Measurements from ENCODE around the gene CAMKK1. TPM values are rescaled to one million over a fixed set of nuclear protein-coding genes. Genes with fewer than 3 reads are reported as not detected.
A peak's percentile ranks its signal among the peaks of the same experiment; 100 is the strongest.

CAMKK1 gene
- polyA plus RNA-seq, 1 experiment: 2.8 TPM

GRCh38 chr17:3915581-3915994 lies 22.7 kb upstream of the CAMKK1 start:
- ChIA-PET POLR2A (no interaction called here), CTCF (interaction anchor here (2.3 to 3.2 kb wide), 3 partner anchors 159 to 177 kb away, joined by 7 to 68 read pairs (median 23); no protein-coding TSS in a partner anchor)
- H3K9me3 ChIP-seq (ENCODE audit: control insufficient read depth, insufficient read depth, low read length): peaks cover 5% of the 10 kb centered on the region; the same call in 1 of the 2 replicates
- H3K27ac ChIP-seq (ENCODE audit: low read depth, low read length): no peak overlapping the region
- DNase-seq (ENCODE audit: low read depth, low spot score): no peak
- TF ChIP-seq, protein P1, sequence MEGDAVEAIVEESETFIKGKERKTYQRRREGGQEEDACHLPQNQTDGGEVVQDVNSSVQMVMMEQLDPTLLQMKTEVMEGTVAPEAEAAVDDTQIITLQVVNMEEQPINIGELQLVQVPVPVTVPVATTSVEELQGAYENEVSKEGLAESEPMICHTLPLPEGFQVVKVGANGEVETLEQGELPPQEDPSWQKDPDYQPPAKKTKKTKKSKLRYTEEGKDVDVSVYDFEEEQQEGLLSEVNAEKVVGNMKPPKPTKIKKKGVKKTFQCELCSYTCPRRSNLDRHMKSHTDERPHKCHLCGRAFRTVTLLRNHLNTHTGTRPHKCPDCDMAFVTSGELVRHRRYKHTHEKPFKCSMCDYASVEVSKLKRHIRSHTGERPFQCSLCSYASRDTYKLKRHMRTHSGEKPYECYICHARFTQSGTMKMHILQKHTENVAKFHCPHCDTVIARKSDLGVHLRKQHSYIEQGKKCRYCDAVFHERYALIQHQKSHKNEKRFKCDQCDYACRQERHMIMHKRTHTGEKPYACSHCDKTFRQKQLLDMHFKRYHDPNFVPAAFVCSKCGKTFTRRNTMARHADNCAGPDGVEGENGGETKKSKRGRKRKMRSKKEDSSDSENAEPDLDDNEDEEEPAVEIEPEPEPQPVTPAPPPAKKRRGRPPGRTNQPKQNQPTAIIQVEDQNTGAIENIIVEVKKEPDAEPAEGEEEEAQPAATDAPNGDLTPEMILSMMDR (IDR thresholded peaks at IDR 0.05; ENCODE audit: low read depth, low read length): no peak
- H3K4me3 ChIP-seq (ENCODE audit: low read depth, low read length): no peak overlapping the region
- peaks cover 7% of the 10 kb centered on the region for H3K27me3 ChIP-seq (ENCODE audit: control insufficient read depth, insufficient read depth, low read length)

DNA sequence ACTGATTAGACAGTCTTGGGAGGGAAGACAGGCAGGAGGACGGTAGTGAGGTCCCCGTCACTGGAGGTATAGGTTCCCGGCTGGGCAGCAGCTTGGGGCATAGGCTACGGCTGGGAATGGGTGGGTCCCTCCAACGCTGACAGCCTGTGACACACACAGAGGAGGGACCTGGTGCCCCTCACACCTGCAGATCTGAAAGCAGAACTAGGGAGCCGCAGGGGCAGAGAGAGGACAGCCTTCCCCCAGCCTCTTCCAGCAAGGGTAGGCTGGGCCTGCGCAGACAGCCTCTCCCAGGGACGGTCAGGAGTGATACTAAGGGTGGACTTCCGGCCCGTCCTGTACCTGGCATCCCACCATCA lies 21.4 kb upstream of the CAMKK1 start:
- Histone ChIP-seq H3K4me3 (ENCODE audit: low read depth, low read length) (no peak overlapping the region), H3K27ac (ENCODE audit: low read depth, low read length) (peak overlapping the region; percentile 31), H3K27me3 (ENCODE audit: control insufficient read depth, insufficient read depth, low read length) (peaks cover 9% of the 10 kb centered on the region), H3K9me3 (ENCODE audit: control insufficient read depth, insufficient read depth, low read length) (peaks cover 5% of the 10 kb centered on the region; the same call in 1 of the 2 replicates)
- POLR2A ChIA-PET: no interaction called here
- no peak for DNase-seq (ENCODE audit: low read depth, low spot score)
- CTCF ChIA-PET: interaction anchor here (0.5 to 3.4 kb wide), 48 partner anchors 9 to 246 kb away, joined by 3 to 68 read pairs (median 4); partner anchors contain the start of gene NCBP3
- TF ChIP-seq, protein P1 (IDR thresholded peaks at IDR 0.05; ENCODE audit: low read depth, low read length): no peak

- ChIA-PET CTCF (interaction anchor here (0.5 to 3.4 kb wide), 53 partner anchors 9 to 247 kb away, joined by 3 to 68 read pairs (median 4); partner anchors contain the start of gene NCBP3), POLR2A (no interaction called here)
- peak; percentile 42 for DNase-seq (ENCODE audit: low read depth, low spot score)
- Histone ChIP-seq H3K4me3 (ENCODE audit: low read depth, low read length) (no peak overlapping the region), H3K27ac (ENCODE audit: low read depth, low read length) (peak overlapping the region; percentile 31), H3K9me3 (ENCODE audit: control insufficient read depth, insufficient read depth, low read length) (peaks cover 5% of the 10 kb centered on the region; the same call in 1 of the 2 replicates), H3K27me3 (ENCODE audit: control insufficient read depth, insufficient read depth, low read length) (peaks cover 9% of the 10 kb centered on the region)
- TF ChIP-seq, protein P1 (IDR thresholded peaks at IDR 0.05; ENCODE audit: low read depth, low read length): peak; percentile 98
These were observed 20.9 kb upstream of the CAMKK1 start for GRCh38 chr17:3913531-3914311.

- ChIA-PET CTCF (interaction anchor here (0.6 to 3.4 kb wide), 23 partner anchors 8 to 248 kb away, joined by 3 to 68 read pairs (median 7); no protein-coding TSS in a partner anchor), POLR2A (no interaction called here)
- Histone ChIP-seq H3K27me3 (ENCODE audit: control insufficient read depth, insufficient read depth, low read length) (peaks cover 9% of the 10 kb centered on the region), H3K4me3 (ENCODE audit: low read depth, low read length) (no peak overlapping the region), H3K27ac (ENCODE audit: low read depth, low read length) (no peak overlapping the region), H3K9me3 (ENCODE audit: control insufficient read depth, insufficient read depth, low read length) (peaks cover 5% of the 10 kb centered on the region; the same call in 1 of the 2 replicates)
- no peak for DNase-seq (ENCODE audit: low read depth, low spot score)
- TF ChIP-seq, protein P1 (IDR thresholded peaks at IDR 0.05; ENCODE audit: low read depth, low read length): no peak
These were observed 20.0 kb upstream of the CAMKK1 start for GRCh38 chr17:3912827-3913226.

Data from AG04450 (cell line).